ENCODE results near the gene HAUS2. TPM values are rescaled to one million over a fixed set of nuclear protein-coding genes. Genes with fewer than 3 reads are reported as not detected.

The HAUS2 gene
- polyA plus RNA-seq, 2 of the 4 experiments (the other 2 are of a cell fraction): 15.7 to 31.0 TPM

Other genes starting within 250 kb of the HAUS2 start
- gene CAPN3, start 189.3 kb upstream of the HAUS2 start, polyA plus RNA-seq (2011; rRNA removed): 1.1 and 1.8 TPM in 2 replicates
- gene CAPN3, start 189.3 kb upstream of the HAUS2 start, polyA plus RNA-seq (2017; fragmentation: RNase III; extraction: RNeasy Plus Mini Kit Qiagen cat#74134 plus additional on column Dnase treatment): 0.25 to 0.58 TPM (median 0.25 TPM) in 3 replicates
- gene ZNF106, start 57.7 kb upstream of the HAUS2 start, polyA plus RNA-seq (2011; rRNA removed): 19.3 and 19.4 TPM in 2 replicates
- 7.7 to 8.4 TPM (median 7.8 TPM) in 3 replicates for gene ZNF106, start 57.7 kb upstream of the HAUS2 start, polyA plus RNA-seq (2017; fragmentation: RNase III; extraction: RNeasy Plus Mini Kit Qiagen cat#74134 plus additional on column Dnase treatment)
- gene SNAP23, start 53.2 kb upstream of the HAUS2 start, polyA plus RNA-seq (2011; rRNA removed): 25.9 and 33.6 TPM in 2 replicates
- gene SNAP23, start 53.2 kb upstream of the HAUS2 start, polyA plus RNA-seq (2017; fragmentation: RNase III; extraction: RNeasy Plus Mini Kit Qiagen cat#74134 plus additional on column Dnase treatment): 44.5 to 52.0 TPM (median 51.2 TPM) in 3 replicates
- 12.3 and 13.1 TPM in 2 replicates for gene LRRC57, start within 50 bp of the HAUS2 start, polyA plus RNA-seq (2011; rRNA removed)
- 7.4 to 9.7 TPM (median 9.2 TPM) in 3 replicates for gene LRRC57, start within 50 bp of the HAUS2 start, polyA plus RNA-seq (2017; fragmentation: RNase III; extraction: RNeasy Plus Mini Kit Qiagen cat#74134 plus additional on column Dnase treatment)
- 1.2 and 2.0 TPM in 2 replicates for gene STARD9, start 26.8 kb downstream of the HAUS2 start, polyA plus RNA-seq (2011; rRNA removed)
- 1.2 to 1.5 TPM (median 1.3 TPM) in 3 replicates for gene STARD9, start 26.8 kb downstream of the HAUS2 start, polyA plus RNA-seq (2017; fragmentation: RNase III; extraction: RNeasy Plus Mini Kit Qiagen cat#74134 plus additional on column Dnase treatment)
- gene CDAN1, start 188.3 kb downstream of the HAUS2 start, polyA plus RNA-seq (2011; rRNA removed): 2.9 and 4.0 TPM in 2 replicates
- 6.9 to 7.7 TPM (median 7.5 TPM) in 3 replicates for gene CDAN1, start 188.3 kb downstream of the HAUS2 start, polyA plus RNA-seq (2017; fragmentation: RNase III; extraction: RNeasy Plus Mini Kit Qiagen cat#74134 plus additional on column Dnase treatment)

All from A549 (cell line).